NCI-H446 treated with DMSO at 0.1 percent for 48 hours (cell line): ENCODE measurements around the gene LPCAT1.
A peak's percentile ranks its signal among the peaks of the same experiment; 100 is the strongest.
"Not testable (repeated sequence)": the region's sequence is repeated elsewhere in the genome, so short reads cannot be mapped to it uniquely, and the experiment has no call there.

Experiments used
- DNase-seq: peaks from one replicate; lab custom pipeline; 2025; lab: John Stamatoyannopoulos, UW

The LPCAT1 gene

GRCh38 chr5:1523793-1524480, at the start of gene LPCAT1:
Gene LPCAT1 (minus strand): TSS chr5:1523960. CDS start chr5:1523844, 116 bp downstream.
- DNase-seq = peak; percentile 61

- DNase-seq = not testable (repeated sequence)
Observed at GRCh38 chr5:1571875-1572274, 48.1 kb upstream of the LPCAT1 start.

GRCh38 chr5:1570975-1571374, 47.2 kb upstream of the LPCAT1 start:
- no peak for DNase-seq

GRCh38 chr5:1568201-1568979, 44.6 kb upstream of the LPCAT1 start:
- no peak for DNase-seq

GRCh38 chr5:1567527-1568200, 43.9 kb upstream of the LPCAT1 start:
- not testable (repeated sequence) for DNase-seq

GRCh38 chr5:1565737-1566734, 42.3 kb upstream of the LPCAT1 start:
- no peak for DNase-seq

- DNase-seq = no peak
Observed at GRCh38 chr5:1564824-1565736, 41.3 kb upstream of the LPCAT1 start.

- DNase-seq = no peak
Observed at GRCh38 chr5:1564182-1564748, 40.5 kb upstream of the LPCAT1 start.

GRCh38 chr5:1563617-1564181, 39.9 kb upstream of the LPCAT1 start:
- no peak for DNase-seq

- no peak for DNase-seq
Observed at GRCh38 chr5:1563051-1563461, 39.3 kb upstream of the LPCAT1 start.

GRCh38 chr5:1562599-1562998, 38.8 kb upstream of the LPCAT1 start:
- DNase-seq = no peak

- no peak for DNase-seq
Observed at GRCh38 chr5:1561402-1561929, 37.7 kb upstream of the LPCAT1 start.

- DNase-seq = not testable (repeated sequence)
Observed at GRCh38 chr5:1560499-1560898, 36.7 kb upstream of the LPCAT1 start.

- no peak for DNase-seq
Observed at GRCh38 chr5:1558944-1559343, 35.2 kb upstream of the LPCAT1 start.

GRCh38 chr5:1557114-1557873, 33.5 kb upstream of the LPCAT1 start:
- DNase-seq = no peak

GRCh38 chr5:1555808-1556731, 32.3 kb upstream of the LPCAT1 start:
- no peak for DNase-seq

GRCh38 chr5:1555011-1555807, 31.4 kb upstream of the LPCAT1 start:
- no peak for DNase-seq
